ENCODE data around the gene RIOK3.

DNA sequence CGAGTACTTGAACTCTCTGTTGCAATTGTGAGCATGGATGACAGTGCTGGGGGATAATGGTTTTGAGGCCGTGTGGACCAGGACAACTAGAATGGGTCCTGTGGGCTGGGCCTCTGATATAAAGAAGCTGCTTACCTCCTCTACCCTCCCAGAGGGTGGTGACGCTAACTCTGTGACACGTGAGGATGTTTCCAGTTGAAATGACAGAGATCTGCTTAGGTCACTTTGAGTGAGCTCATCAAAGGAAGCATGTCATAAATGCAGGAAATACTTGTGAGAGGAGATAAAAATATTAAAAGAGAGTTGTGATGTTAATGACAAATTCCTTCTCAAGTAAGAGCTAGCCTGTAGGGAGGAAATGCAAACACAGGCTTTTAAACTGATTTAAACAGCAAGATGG lies 66.6 kb downstream of the RIOK3 start:
- TF ChIP-seq, protein P1, sequence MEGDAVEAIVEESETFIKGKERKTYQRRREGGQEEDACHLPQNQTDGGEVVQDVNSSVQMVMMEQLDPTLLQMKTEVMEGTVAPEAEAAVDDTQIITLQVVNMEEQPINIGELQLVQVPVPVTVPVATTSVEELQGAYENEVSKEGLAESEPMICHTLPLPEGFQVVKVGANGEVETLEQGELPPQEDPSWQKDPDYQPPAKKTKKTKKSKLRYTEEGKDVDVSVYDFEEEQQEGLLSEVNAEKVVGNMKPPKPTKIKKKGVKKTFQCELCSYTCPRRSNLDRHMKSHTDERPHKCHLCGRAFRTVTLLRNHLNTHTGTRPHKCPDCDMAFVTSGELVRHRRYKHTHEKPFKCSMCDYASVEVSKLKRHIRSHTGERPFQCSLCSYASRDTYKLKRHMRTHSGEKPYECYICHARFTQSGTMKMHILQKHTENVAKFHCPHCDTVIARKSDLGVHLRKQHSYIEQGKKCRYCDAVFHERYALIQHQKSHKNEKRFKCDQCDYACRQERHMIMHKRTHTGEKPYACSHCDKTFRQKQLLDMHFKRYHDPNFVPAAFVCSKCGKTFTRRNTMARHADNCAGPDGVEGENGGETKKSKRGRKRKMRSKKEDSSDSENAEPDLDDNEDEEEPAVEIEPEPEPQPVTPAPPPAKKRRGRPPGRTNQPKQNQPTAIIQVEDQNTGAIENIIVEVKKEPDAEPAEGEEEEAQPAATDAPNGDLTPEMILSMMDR (conservative IDR thresholded peaks at IDR 0.05; ENCODE audit: low read depth, low read length) = no peak
- TF ChIP-seq POLR2A (IDR thresholded peaks at IDR 0.05; ENCODE audit: low read depth, low read length) (no peak), BHLHE40 (IDR thresholded peaks at IDR 0.05; ENCODE audit: low read depth, low read length) (no peak), MAFK (IDR thresholded peaks at IDR 0.05; ENCODE audit: low read depth, low read length) (no peak), MAZ (IDR thresholded peaks at IDR 0.05; ENCODE audit: borderline replicate concordance, low read depth, low read length) (no peak), RCOR1 (IDR thresholded peaks at IDR 0.05; ENCODE audit: insufficient replicate concordance, low read length) (no peak), SMC3 (IDR thresholded peaks at IDR 0.05; ENCODE audit: low read depth, low read length) (no peak), RAD21 (IDR thresholded peaks at IDR 0.05; ENCODE audit: low read length) (no peak), RFX5 (IDR thresholded peaks at IDR 0.05; ENCODE audit: low read depth, low read length) (no peak), CEBPB (IDR thresholded peaks at IDR 0.05; ENCODE audit: low read depth, low read length) (no peak), MXI1 (IDR thresholded peaks at IDR 0.05; ENCODE audit: borderline replicate concordance, low read depth, low read length) (no peak)
- TF ChIP-seq, protein P2, sequence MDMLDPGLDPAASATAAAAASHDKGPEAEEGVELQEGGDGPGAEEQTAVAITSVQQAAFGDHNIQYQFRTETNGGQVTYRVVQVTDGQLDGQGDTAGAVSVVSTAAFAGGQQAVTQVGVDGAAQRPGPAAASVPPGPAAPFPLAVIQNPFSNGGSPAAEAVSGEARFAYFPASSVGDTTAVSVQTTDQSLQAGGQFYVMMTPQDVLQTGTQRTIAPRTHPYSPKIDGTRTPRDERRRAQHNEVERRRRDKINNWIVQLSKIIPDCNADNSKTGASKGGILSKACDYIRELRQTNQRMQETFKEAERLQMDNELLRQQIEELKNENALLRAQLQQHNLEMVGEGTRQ (IDR thresholded peaks at IDR 0.05; ENCODE audit: low read depth, low read length) = no peak
- TF ChIP-seq, protein P3, sequence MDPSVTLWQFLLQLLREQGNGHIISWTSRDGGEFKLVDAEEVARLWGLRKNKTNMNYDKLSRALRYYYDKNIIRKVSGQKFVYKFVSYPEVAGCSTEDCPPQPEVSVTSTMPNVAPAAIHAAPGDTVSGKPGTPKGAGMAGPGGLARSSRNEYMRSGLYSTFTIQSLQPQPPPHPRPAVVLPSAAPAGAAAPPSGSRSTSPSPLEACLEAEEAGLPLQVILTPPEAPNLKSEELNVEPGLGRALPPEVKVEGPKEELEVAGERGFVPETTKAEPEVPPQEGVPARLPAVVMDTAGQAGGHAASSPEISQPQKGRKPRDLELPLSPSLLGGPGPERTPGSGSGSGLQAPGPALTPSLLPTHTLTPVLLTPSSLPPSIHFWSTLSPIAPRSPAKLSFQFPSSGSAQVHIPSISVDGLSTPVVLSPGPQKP (IDR thresholded peaks at IDR 0.05; ENCODE audit: borderline replicate concordance, low read depth, low read length) = no peak
